Head of caudate nucleus (tissue), 42 donors: Measurements from ENCODE around the gene CCDC192.

Experiments used
- DNase-seq, 42 donors: peaks; one replicate each; pipeline versions ENCODE4 v3.0.0 to v3.0.0-alpha.2; 2020 to 2021; ENCODE audit warnings: mixed read lengths in 7 of 42
- intact Hi-C: fragments of 100-400 bp; cut with DNase I; formaldehyde crosslinking; loops from one replicate; pipeline ENCODE4 v1.15.0; 2022

CCDC192 gene

DNA sequence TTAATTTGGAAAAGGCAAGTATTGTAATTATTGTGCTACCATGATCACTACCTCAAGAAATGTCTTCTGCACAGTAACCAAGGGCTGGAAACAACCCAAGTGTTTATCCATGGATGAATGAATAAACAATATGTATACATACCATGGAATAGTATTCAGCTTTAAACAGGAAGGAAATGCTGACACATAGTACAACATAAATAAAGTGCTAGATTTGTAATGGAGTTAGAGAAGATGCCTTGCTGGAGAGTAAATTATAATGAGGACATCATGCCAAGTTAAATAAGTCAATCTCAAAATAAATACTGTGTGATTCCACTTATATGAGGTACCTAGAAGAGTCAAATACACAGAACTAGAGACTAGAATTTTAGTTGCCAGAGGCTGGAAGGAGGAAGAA lies 160.0 kb downstream of the CCDC192 start:
- DNase-seq, result no peak
- intact Hi-C loops, result no loop called here

DNA sequence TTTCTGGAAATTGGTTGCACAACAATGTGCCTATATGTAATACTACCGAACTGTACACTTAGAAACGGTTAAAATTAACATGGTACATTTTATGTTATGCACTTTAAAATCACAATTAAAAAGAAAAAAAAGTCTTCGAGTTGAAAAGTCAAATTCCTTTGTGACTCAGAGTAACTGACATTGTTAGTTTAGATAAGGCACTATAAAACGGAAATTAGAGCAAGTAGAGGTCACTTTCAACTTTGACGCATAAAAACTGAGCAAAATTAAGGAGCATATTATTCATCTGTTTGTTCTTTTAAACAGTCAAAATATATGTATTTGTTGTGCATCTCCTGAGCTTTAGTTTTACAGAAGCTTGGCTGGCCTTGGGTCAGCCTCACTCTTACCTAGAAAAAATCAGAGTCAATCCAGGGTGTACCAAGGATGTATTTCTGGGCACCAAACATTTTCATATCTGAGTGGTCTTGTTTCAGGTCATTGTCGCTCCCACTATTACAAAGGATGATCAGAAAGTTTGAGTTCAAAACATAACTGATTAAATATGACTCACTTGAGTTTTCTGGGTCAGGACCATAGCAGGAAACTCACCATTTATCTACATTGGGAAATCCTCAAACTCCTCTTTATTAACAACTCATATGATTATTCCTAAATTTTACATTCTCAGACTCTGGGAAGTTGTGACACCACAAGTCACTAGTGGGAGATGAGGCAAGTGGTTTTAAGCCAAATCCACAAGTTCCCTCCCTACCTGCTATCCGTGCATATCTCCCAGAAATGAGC lies 160.6 kb downstream of the CCDC192 start:
- DNase-seq, result no peak
- intact Hi-C loops, result no loop called here

DNA sequence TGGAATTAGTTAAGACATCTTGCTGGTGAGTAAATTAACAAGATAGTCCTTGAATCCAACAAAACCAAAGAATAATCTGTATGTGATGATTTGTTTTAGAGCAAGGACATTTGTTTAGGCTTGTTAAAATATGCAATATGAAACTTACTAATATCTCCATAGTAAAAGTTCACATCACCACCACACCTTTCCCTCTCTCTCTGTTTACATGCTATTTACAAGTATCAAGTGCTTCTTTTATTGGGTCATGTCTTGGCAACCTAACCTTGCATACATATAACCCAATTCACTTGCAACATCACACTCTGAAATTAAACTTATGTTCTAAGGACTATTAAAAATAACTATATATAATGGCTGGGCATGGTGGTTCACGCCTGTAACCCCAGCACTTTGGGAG lies 161.3 kb downstream of the CCDC192 start:
- intact Hi-C loops, result no loop called here
- no peak for DNase-seq

DNA sequence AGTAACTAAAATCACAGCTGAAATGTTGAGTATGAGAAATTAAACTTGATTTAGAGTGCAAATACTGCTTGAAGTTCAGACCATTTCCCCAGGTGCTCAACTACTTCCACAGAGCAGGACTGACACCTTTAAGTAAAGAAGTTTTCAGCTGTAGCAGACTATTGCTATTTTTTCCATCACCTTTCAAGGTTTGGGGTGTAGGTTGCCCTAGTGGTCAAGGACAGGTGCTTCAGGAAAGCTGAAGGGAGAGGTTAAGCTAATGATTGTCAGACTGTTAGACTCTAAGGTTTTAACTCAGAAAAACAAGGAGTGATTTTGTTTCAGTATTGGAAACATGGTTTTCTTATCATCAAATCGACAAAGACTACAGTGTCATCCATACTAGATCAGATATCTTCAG lies 162.1 kb downstream of the CCDC192 start:
- intact Hi-C loops, result no loop called here
- no peak for DNase-seq

DNA sequence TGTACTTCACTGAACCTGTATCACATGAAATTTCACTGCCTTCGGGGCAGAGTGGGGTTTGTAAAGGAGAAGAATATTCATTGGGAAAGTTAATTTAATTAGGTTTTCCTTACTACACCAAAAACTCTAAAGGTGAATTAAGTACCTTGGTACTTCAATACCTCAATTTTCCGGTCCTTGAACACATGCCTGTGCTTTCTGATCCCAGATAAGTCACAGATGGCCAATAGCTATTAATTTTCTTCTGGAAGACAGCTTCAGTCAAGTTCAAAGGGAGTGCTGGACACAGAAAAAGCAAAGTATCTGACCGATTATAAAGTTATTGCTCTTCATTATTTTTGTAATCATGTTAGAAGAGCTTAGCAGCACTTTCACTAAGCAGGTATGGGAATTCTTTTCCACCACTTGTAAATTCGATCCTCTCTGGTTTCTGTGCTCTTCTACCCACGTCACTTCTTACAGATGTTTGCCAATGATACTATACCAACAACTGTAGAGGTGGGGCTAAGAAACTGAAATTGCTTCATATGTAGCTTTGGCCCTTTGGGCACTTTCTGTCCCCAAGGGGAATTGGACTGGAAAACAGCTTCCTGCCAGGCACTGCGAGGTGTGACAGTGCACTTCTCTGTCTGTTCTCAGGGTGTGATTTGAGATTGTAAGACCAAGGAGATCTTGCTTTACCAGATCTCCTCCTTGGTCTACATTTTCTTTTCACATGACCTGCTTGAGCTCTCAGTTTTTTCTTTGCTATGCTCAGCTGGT lies 164.0 kb downstream of the CCDC192 start:
- DNase-seq, result no peak
- intact Hi-C loops, result no loop called here

DNA sequence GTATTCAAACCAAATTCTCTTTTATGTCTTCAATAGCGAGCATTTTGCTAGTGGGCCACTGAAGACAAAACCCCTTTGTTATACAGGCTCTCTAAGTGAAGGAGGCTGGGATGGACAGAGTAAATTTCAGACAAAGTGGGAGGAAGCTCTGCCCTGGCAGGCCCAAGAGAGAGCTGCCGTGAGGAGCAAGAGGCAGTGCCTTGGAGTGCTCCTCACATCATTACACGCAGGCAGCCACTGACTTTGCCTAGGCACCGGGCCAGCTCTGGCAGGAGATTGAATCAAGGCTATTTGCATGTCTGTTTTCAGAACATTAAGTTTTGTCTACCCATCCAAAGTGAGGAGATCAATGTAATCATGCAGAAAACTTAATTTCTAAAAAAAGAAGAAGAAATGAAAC lies 167.7 kb downstream of the CCDC192 start:
- intact Hi-C loops, result loop anchor here (10.0 kb wide), 2 partner anchors 214 to 334 kb away; partner anchors contain the start of gene SLC12A2
- peak in 41 of 42 donors; percentile 9 to 77 (median 56) for DNase-seq

DNA sequence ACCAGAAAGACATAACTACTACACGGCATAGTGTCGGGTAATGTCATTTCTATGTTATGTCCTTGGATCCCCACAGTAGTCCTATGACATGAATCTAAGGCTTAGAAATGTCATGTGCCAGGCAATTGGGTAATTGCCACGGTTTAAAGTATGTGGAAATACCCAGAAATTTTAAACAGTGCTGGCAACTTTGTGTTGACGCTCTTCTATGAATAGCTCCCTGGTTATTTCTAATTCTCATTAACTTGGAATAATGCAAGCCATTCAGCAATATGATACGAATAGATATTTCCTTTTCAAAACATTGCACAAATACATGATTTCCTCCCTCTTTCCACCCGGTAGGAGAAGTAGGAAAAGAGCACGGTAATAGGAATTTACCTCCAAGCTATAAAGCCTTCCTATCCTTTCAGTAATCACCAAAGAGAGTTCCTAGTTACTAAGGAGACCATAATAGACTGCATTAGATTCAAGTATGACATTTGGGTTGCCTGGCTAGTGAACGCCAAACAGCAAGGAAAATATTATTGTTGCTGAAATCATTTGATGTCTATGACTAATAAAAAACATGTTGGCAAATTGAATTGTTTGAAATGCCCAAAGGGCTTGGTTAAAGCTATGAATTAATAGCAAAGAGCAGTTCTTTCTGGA lies 168.4 kb downstream of the CCDC192 start:
- intact Hi-C loops, result loop anchor here (10.0 kb wide), 2 partner anchors 213 to 333 kb away; partner anchors contain the start of gene SLC12A2
- DNase-seq, result no peak

DNA sequence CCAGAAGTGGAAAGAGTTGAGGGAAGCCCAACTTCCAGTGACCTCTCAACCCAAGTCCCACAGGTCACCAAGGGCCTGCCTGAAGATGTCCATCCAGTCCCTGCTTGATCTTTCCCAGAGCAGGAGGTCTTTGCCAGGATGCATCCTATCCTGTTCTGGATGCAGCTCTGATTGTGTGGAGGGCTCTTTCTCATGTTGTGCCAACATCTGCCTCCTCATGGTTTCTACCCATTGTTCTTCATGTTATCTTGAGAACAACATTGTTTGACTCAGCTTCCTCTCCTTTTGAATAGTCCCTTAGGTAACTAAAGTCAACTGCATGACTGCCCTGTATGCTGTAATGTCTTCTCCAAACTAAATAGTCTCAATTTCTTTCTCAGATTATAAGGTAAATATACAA lies 169.3 kb downstream of the CCDC192 start:
- DNase-seq, result no peak
- intact Hi-C loops, result loop anchor here (10.0 kb wide), 2 partner anchors 212 to 332 kb away; partner anchors contain the start of gene SLC12A2

DNA sequence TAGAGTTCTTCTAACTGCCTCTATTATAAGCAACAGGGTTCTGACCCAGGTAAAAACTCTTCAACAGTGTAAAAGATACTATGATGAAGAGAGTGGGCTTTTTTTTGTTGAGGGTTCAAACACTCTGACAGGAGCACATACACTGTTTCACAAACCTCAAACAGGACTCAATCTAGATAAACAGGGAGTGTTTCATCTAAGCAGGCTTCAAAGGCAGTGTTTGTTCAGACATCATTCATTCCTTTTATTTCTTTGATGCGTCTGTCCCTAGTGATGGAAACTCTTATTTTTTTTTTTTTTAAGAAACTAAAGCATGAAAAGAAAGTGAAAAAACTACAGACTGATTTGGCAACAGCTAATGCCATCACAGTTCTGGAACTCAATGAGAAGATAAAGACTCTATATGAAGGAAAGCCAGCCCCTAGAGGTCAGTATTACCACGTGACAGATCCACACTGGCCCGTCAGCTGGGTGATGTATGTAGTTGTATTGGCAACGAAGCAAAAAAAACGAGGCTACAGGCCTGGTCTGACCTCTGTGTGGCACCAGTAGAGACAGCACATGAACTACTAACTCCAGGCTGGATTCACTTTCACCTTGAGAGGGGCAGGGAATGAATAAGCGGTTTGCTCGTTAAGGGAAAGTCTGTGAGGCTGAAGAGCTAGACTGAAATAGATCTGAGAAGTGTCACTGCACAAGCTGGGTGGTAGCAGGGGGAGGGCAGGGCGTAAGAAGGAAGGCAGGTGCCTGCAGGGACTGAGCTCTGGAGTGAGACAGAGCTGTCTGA lies 172.2 kb downstream of the CCDC192 start:
- peak; percentile 13 to 86 (median 59) for DNase-seq

DNA sequence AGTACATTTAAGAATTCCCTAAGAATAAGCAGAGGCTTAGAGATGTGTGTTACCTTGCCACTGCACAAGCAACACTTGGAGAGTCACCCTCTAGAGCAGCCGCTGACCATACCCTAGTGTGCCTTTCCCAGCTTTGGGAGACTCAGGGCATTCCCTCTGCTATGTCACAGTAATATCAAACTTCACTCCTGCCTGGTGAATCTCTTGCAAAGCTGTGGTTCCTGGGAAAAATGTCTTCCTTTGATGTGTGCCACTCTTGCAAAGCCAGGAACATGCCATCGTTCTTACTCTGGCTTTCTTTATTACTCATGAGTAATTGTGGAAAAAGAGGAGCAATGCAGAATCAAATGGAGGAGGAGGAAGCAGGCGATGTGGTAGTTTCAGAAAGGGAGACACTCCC lies 173.2 kb downstream of the CCDC192 start:
- intact Hi-C loops, result loop anchor here (10.0 kb wide), 2 partner anchors 208 to 328 kb away; partner anchors contain the start of gene SLC12A2
- no peak for DNase-seq

More for the DNA sequence above, 172.2 kb downstream of the CCDC192 start:
- intact Hi-C loops, result loop anchor here (10.0 kb wide), 2 partner anchors 209 to 329 kb away; partner anchors contain the start of gene SLC12A2

DNA sequence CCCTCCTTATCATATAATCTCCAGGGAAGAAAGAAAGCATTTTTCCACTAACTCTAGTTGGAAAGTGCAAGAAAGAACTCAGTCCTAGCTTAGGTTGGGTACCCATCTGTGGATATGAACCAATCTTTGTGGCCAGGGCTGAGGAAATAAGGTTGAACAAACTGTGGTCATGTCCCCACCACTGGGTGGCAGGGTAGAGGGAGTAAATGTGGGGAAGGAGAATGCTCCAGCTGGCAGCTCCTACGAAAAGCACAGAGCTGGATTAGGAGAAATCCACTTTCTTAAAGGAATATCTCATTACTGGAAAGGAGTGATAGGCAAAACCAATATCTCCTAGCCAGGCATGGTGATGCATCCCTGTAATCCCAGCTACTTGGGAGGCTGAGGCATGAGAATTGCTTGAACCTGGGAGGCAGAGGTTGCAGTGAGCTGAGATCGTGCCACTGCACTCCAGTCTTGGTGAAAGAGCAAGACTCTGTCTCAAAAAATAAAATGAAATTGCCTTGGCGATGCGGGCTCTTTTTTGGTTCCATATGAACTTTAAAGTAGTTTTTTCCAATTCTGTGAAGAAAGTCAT lies 175.1 kb downstream of the CCDC192 start:
- intact Hi-C loops, result loop anchor here (10.0 kb wide), 2 partner anchors 207 to 327 kb away; partner anchors contain the start of gene SLC12A2
- DNase-seq, result peak in 36 of 42 donors; percentile 12 to 76 (median 50)

DNA sequence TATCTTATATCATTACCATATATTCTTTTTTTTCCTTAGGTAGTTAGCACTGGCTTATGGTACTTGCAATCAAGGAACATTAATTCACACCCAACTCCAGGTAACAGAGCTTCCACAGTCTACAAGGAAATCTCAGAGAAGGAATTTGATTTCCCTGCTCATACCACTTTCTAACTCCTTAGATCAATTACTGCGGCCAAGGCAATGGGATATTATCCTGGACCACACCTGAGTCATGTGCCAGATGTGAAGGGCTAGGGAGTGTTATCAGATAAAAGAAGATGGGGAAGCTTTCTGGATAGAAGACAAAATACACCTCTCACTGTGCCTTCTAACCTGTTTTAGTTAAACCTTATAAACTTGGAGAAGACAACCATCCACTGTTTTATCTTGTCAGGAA lies 181.2 kb downstream of the CCDC192 start:
- no peak for DNase-seq
- intact Hi-C loops, result no loop called here

DNA sequence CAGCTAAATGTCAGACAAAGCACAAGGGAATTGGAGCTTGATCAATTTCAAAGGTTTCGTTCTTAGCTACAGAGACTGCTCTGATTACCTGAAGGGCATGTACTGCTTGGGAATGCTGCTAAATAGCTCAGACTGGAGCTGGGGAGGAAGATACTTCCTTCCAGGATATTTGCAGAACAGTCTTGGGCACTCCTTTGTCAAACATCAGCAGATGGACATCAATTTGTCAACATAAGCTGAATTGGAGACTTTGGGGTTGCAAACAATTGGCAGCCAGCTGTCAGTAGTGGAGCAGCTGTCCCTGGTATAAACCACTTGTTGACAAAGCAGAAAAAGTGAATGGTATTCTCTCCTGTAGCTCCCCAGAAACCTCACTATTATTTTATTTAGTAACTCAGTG lies 182.0 kb downstream of the CCDC192 start:
- peak in 1 of 42 donors; percentile 12 for DNase-seq
- intact Hi-C loops, result no loop called here

DNA sequence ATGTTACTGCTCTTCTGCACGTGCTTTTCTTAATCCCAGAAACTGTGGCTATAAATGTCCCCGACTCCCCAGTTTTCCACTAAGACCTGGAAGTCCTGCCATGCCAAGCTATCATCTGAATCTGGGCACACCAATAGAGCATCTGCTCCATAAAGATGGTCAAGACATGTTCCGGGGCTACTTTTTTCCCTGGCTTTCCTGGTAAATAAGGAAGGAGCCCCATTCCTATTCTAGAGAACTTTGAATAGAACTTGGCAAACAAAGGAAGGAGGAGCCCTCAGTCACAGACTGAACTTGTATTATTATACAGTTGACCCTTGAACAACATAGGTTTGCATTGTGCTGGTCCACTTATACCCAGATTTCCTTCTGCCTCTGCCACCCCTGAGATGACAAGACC lies 182.9 kb downstream of the CCDC192 start:
- intact Hi-C loops, result no loop called here
- DNase-seq, result no peak

DNA sequence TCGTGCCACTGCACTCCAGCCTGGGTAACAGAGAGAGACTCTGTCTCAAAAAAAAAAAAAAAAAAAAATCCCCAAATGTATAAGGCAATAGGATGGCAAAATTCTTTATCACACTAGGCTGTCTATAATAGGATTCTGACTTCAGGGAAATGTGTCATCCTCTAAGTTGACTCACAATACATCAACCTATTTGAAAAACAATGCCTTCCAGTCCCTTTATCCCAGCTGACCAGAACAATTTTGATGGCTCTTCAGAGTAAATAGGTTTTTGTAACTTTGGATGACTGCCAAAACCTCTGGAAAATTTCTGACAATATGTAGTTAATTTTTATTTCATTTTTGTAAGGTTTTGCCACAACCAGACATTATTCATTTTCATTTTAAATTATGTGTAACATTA lies 184.1 kb downstream of the CCDC192 start:
- DNase-seq, result no peak
- intact Hi-C loops, result no loop called here

DNA sequence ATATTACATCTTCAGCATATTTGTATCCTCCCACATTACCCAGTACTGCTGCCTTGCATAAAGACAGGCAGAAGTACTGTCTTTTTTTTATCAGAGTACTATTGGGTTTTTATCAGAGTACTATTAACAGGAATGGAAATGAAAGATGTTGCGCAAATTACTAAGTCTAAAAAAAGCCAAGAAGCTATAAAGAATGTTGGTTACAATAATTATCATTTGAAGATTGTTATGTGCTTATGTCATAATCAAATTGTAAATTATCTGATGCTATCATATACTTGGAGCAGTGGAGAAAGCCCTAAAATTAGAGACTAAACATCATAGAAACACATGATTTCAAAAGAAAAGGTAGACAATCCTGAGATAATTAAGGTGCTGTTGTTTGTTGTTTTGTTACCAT lies 188.8 kb downstream of the CCDC192 start:
- intact Hi-C loops, result no loop called here
- DNase-seq, result no peak

DNA sequence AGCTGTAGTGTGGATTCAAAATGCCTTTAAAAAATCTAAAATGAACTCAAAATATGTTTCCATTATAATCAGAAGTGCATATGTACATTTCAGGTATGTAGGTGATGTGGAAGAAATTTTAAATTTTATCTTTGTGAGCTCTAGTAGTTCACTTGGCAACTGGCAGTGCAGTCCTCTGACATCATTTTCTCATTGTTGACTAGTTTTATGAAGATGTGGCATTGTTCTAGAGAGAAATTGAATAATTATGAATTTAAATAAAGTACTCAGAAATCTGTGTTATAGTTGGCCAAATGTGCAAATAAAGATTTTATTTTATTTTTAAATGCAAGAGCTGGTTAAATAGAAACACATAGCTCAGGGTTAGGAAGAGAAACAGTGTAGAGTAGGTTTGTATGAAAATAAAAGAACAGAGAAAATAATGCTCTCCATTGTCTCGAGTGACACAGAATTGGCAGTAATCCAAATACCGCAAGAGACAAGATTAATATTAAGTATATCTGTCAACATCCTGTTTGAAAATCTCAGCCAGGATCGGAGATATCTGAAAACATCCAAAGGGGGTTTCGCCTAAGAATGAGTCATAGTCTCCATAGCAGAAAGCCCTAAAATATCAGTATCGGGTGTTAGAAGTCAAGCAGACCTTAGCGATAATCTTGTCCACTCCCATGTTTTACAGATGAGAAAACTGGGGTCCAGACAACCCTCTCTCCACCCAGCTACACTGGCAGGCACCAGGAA lies 189.4 kb downstream of the CCDC192 start:
- DNase-seq, result peak in 2 of 42 donors; percentile 16 to 35
- intact Hi-C loops, result no loop called here

DNA sequence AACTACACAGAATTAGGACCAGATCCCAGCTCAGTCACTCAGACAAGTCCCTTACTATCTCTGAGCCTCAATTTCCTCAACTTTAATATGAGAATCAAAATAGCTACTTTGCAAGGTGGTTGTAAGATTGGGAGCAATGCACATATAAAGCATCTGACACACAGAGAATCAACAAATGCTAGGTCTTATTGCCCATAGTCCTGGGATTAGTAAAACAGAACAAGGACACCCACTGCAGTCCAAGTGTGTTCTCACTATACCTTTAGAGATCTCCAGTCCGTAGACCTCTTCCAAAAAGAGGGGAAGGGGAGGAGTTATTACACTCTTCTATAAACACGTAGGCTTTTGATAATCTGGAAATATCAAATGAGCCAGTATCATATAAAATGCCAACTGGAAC lies 190.0 kb downstream of the CCDC192 start:
- intact Hi-C loops, result no loop called here
- DNase-seq, result no peak
